ENCODE measurements around the gene HEXB.
"Not testable (repeated sequence)": the region's sequence is repeated elsewhere in the genome, so short reads cannot be mapped to it uniquely, and the experiment has no call there.

The HEXB gene

DNA sequence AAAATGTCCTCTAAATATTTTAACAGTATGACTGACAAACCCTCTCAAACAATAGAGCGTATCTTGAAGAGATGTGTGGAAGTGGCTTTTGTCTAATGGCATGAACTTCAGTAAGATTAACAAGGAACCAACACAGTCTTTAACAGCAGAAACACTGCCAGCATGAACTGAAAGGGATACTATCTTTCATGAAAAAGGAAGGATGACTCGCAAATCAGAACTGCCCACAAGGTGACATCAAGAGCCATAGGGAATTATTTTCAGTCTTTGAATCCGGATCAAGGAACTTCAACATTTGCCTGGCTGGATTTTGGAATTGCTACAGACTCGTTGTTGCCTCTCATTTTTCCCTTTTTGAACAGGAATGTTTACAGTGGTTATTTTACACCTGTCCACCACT is 5.1 kb upstream of the HEXB start:
- no peaks in the 10 kb centered on the region for H3K9me3 ChIP-seq (ENCODE audit: control insufficient read depth, low read depth, low read length)
- no peak overlapping the region for H3K4me3 ChIP-seq (ENCODE audit: low read length)
- H3K4me1 ChIP-seq (ENCODE audit: control insufficient read depth, low read depth, low read length), result no peaks in the 10 kb centered on the region
- H3K27ac ChIP-seq (ENCODE audit: low read length), result no peak overlapping the region
- no peaks in the 10 kb centered on the region for H3K27me3 ChIP-seq (ENCODE audit: control insufficient read depth, insufficient read depth, low read length)
- no peak overlapping the region for H3K9ac ChIP-seq (ENCODE audit: low read length)
- H3K36me3 ChIP-seq (ENCODE audit: control insufficient read depth, low read depth, low read length), result no peaks in the 10 kb centered on the region

DNA sequence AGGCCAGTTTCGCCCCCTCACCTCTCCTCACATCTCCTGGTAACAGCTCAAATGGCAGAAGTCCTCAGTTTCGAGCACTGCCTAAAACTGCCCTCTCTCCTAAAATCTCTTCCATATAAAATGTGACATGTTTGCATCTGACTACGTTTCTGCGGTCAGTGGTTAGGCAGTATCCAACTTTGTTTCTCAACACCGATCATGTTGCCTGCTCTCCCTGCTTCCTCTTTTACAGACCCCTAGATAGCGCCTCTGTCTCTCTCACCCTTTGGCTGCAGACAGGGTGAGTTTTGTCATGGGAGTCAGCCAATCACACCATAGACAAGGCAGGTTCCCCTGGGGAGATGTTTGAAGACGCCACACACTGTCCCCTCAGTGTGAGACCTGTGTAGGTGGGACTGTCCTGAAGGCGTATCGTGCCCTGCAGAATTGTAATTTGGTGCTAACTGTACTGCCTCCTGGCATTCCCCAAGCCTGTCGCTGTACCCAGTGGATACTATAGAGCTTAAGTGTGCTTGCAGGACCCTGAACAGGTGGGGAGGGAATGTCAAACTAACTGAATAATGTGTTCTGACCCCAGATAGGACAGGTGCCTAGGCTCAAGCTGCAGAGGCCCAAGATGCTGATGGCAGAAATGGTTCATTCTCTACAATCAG is 1.1 kb downstream of the HEXB start:
- no peaks in the 10 kb centered on the region for H3K27me3 ChIP-seq (ENCODE audit: control insufficient read depth, insufficient read depth, low read length)
- peak overlapping the region; percentile 74 for H3K4me3 ChIP-seq (ENCODE audit: low read length)
- no peaks in the 10 kb centered on the region for H3K9me3 ChIP-seq (ENCODE audit: control insufficient read depth, low read depth, low read length)
- H3K4me1 ChIP-seq (ENCODE audit: control insufficient read depth, low read depth, low read length), result no peaks in the 10 kb centered on the region
- H3K27ac ChIP-seq (ENCODE audit: low read length), result no peak overlapping the region
- H3K9ac ChIP-seq (ENCODE audit: low read length), result peak overlapping the region; percentile 65
- peaks cover 18% of the 10 kb centered on the region for H3K36me3 ChIP-seq (ENCODE audit: control insufficient read depth, low read depth, low read length)

DNA sequence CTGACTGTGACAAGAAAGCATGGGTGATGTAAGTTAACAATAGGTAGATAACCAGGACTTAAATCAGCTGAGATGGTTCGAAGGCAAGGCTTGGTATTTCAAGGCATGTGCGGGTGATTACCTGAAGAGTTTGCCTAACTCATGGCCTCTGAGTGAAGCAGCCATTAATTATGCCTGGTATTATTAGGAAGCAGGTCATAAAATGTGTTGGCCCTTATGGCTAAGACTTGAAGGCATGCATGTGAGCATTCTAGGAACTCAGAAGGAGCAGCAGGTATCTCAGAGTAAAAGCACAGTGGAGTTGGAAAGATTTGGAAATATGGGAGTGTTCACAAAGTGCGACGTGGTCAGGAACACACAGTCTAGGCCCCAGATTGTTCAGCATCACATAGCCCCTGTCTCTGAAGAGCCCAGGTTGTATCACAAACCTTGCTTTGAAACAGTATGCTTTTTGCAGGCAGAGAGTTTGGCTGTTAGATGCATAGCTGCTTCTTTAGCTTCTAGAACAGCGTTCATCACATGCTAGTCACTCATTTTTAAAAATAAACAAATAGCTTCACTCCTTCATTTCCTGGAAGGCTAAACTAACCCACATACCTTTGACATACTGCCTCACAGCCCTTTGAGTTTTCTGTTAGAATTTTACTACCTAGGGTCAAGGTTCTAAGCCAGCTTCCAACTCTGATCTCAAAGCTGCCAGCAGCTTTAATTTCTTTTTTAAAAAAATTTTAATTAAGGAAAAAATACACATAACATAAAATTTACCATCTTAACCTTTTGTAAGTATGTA is 2.1 kb downstream of the HEXB start:
- Histone ChIP-seq H3K36me3 (ENCODE audit: control insufficient read depth, low read depth, low read length) (peaks cover 18% of the 10 kb centered on the region), H3K9me3 (ENCODE audit: control insufficient read depth, low read depth, low read length) (no peaks in the 10 kb centered on the region), H3K4me3 (ENCODE audit: low read length) (no peak overlapping the region), H3K9ac (ENCODE audit: low read length) (no peak overlapping the region), H3K4me1 (ENCODE audit: control insufficient read depth, low read depth, low read length) (no peaks in the 10 kb centered on the region), H3K27ac (ENCODE audit: low read length) (no peak overlapping the region), H3K27me3 (ENCODE audit: control insufficient read depth, insufficient read depth, low read length) (no peaks in the 10 kb centered on the region)

DNA sequence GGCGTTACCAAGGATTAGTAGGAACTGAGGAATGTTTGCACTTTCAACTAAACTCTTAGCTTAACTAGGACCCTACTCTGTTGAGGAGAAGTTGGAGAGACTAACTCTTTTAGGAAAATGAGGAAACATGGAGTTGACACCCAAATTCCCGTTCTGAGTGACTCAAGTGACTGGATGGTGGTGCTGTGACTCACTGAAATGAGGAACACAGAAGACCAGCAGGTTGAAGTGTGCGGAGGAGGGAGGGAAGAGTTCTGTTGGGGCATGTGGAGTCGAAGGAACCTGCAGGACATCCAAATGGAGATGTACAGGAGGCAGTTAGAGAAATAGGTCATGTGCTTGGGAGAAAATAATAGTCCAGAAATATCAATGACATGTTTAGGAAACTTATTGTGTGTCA is 8.2 kb downstream of the HEXB start:
- peaks cover 32% of the 10 kb centered on the region for H3K36me3 ChIP-seq (ENCODE audit: control insufficient read depth, low read depth, low read length)
- H3K4me3 ChIP-seq (ENCODE audit: low read length), result no peak overlapping the region
- H3K4me1 ChIP-seq (ENCODE audit: control insufficient read depth, low read depth, low read length), result no peaks in the 10 kb centered on the region
- H3K27me3 ChIP-seq (ENCODE audit: control insufficient read depth, insufficient read depth, low read length), result no peaks in the 10 kb centered on the region
- no peaks in the 10 kb centered on the region for H3K9me3 ChIP-seq (ENCODE audit: control insufficient read depth, low read depth, low read length)
- no peak overlapping the region for H3K27ac ChIP-seq (ENCODE audit: low read length)
- H3K9ac ChIP-seq (ENCODE audit: low read length), result no peak overlapping the region

DNA sequence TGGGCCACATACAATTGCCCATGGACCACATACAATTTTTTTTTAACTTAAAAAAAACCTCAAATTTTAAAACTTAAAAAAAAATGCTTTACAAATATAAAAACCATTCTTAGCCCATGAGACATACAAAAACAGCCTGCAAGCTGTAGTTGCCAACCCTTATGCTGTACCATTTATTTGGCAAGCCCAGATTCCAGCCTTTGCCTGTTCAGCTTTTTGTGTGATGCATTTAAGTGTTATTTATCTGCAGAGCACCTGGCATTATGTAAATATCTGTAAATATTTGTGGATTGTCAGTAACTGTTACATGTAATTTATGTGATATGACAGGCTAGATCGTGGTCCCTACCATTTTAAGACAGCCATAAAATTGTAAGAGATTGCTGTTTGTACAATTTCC is 32.6 kb downstream of the HEXB start:
- Histone ChIP-seq H3K27me3 (ENCODE audit: control insufficient read depth, insufficient read depth, low read length) (no peaks in the 10 kb centered on the region), H3K4me1 (ENCODE audit: control insufficient read depth, low read depth, low read length) (no peaks in the 10 kb centered on the region), H3K27ac (ENCODE audit: low read length) (no peak overlapping the region), H3K9ac (ENCODE audit: low read length) (no peak overlapping the region), H3K4me3 (ENCODE audit: low read length) (no peak overlapping the region), H3K36me3 (ENCODE audit: control insufficient read depth, low read depth, low read length) (peaks cover 24% of the 10 kb centered on the region), H3K9me3 (ENCODE audit: control insufficient read depth, low read depth, low read length) (no peaks in the 10 kb centered on the region)

DNA sequence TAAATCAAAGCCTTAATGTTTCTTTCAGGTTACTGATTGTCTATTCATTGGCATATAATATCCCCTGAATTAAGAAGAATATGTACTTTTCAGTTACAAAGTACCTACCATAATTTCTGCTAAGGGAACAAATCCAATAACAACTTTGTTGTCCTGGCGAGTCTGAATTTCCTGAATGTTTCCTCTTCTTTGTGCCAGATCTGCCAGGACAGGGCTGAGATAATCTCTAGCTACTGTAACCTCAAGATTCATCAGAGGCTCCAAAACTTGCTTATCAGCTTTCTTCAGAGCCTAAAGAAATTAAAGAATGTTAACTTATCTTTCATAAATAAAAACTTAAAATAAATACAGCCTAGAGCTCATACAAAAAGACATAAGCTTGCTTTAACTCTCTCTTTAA is 37.2 kb downstream of the HEXB start:
- no peak overlapping the region for H3K4me3 ChIP-seq (ENCODE audit: low read length)
- H3K9ac ChIP-seq (ENCODE audit: low read length), result no peak overlapping the region
- no peaks in the 10 kb centered on the region for H3K4me1 ChIP-seq (ENCODE audit: control insufficient read depth, low read depth, low read length)
- no peak overlapping the region for H3K27ac ChIP-seq (ENCODE audit: low read length)
- H3K27me3 ChIP-seq (ENCODE audit: control insufficient read depth, insufficient read depth, low read length), result no peaks in the 10 kb centered on the region
- H3K9me3 ChIP-seq (ENCODE audit: control insufficient read depth, low read depth, low read length), result no peaks in the 10 kb centered on the region
- peaks cover 53% of the 10 kb centered on the region for H3K36me3 ChIP-seq (ENCODE audit: control insufficient read depth, low read depth, low read length)

DNA sequence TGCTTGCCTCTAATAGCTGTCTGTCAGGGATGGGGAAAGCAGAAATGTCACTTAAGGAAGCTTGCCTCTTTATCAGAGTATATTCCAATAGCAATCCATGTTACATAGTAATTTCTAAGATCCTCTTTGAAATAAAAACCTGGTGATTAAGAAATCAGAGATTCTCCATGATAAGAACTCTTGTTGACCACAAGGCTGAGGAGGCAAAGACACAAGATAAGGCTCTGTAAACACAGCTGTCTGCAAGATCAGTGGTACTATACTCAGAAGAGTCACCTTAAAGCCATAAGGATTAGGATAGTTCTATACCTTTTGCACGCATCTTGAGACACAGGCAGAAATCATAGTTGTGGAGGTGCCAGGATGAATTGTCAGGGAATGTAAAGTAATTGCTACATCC is 40.3 kb downstream of the HEXB start:
- no peaks in the 10 kb centered on the region for H3K4me1 ChIP-seq (ENCODE audit: control insufficient read depth, low read depth, low read length)
- no peaks in the 10 kb centered on the region for H3K9me3 ChIP-seq (ENCODE audit: control insufficient read depth, low read depth, low read length)
- H3K4me3 ChIP-seq (ENCODE audit: low read length), result no peak overlapping the region
- H3K9ac ChIP-seq (ENCODE audit: low read length), result no peak overlapping the region
- peaks cover 52% of the 10 kb centered on the region for H3K36me3 ChIP-seq (ENCODE audit: control insufficient read depth, low read depth, low read length)
- H3K27me3 ChIP-seq (ENCODE audit: control insufficient read depth, insufficient read depth, low read length), result no peaks in the 10 kb centered on the region
- H3K27ac ChIP-seq (ENCODE audit: low read length), result no peak overlapping the region

DNA sequence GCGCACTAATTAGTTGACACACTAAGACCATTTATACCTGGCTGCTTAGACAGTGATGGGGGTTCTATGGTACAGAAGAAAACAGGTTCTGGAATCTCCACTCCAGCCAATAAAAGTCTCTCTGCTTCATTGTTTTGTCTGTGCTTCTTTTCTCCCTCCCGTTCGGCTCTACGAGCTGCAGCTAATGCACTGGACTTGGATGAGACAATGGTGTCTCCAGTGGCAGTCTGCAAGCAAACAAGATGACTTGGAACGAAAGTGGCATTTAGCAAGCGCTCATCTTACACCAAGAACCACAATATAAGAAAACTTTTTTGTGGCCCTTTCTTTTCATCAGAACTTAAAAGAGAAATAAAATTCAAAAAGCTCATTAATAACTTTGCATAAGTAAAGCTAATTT is 51.7 kb downstream of the HEXB start:
- H3K27ac ChIP-seq (ENCODE audit: low read length), result no peak overlapping the region
- H3K9me3 ChIP-seq (ENCODE audit: control insufficient read depth, low read depth, low read length), result no peaks in the 10 kb centered on the region
- H3K36me3 ChIP-seq (ENCODE audit: control insufficient read depth, low read depth, low read length), result peaks cover 53% of the 10 kb centered on the region
- H3K9ac ChIP-seq (ENCODE audit: low read length), result no peak overlapping the region
- no peaks in the 10 kb centered on the region for H3K4me1 ChIP-seq (ENCODE audit: control insufficient read depth, low read depth, low read length)
- H3K4me3 ChIP-seq (ENCODE audit: low read length), result no peak overlapping the region
- H3K27me3 ChIP-seq (ENCODE audit: control insufficient read depth, insufficient read depth, low read length), result no peaks in the 10 kb centered on the region

DNA sequence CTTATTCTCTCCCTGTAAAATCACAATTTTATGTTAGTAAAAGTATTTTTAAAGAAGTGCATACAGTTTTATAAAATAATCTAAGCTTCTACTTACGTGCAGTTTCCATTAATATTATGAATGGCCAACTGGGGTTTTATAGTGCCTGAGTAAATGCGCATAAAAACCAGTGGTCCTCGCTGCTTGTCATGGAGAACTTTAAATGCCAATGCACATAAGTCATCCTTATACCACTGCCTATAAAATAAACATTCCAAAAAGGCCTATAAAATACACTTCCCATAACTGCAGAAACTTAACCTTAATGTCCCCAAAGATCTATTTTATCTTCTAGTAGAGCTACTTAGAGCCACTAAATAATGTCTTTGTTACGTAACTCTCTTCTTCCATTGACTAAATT is 53.4 kb downstream of the HEXB start:
- no peak overlapping the region for H3K4me3 ChIP-seq (ENCODE audit: low read length)
- H3K36me3 ChIP-seq (ENCODE audit: control insufficient read depth, low read depth, low read length), result peaks cover 51% of the 10 kb centered on the region
- H3K4me1 ChIP-seq (ENCODE audit: control insufficient read depth, low read depth, low read length), result no peaks in the 10 kb centered on the region

DNA sequence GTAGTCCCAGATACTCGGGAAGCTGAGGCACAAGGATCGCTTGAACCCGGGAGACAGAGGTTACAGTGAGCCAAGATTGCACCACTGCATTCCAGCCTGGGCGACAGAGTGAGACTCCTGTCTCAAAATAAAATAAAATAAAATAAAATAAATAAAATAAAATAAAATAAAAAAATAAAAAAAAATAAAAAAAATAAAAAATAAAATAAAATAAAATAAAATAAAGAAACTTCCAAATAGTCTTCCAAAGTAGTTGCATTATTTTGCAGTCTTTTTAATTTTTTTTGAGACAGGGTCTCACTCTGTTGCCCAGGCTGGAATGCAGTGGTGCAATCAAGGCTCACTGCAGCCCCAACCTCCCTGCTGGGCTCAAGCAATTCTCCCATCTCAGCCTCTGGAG is 63.7 kb downstream of the HEXB start:
- H3K4me1 ChIP-seq (ENCODE audit: control insufficient read depth, low read depth, low read length); H3K9ac ChIP-seq (ENCODE audit: low read length): not testable (repeated sequence)
- peaks cover 42% of the 10 kb centered on the region for H3K36me3 ChIP-seq (ENCODE audit: control insufficient read depth, low read depth, low read length)

More for the DNA sequence above, 53.4 kb downstream of the HEXB start:
- Histone ChIP-seq H3K27me3 (ENCODE audit: control insufficient read depth, insufficient read depth, low read length) (no peaks in the 10 kb centered on the region), H3K9me3 (ENCODE audit: control insufficient read depth, low read depth, low read length) (no peaks in the 10 kb centered on the region), H3K27ac (ENCODE audit: low read length) (no peak overlapping the region), H3K9ac (ENCODE audit: low read length) (no peak overlapping the region)

DNA sequence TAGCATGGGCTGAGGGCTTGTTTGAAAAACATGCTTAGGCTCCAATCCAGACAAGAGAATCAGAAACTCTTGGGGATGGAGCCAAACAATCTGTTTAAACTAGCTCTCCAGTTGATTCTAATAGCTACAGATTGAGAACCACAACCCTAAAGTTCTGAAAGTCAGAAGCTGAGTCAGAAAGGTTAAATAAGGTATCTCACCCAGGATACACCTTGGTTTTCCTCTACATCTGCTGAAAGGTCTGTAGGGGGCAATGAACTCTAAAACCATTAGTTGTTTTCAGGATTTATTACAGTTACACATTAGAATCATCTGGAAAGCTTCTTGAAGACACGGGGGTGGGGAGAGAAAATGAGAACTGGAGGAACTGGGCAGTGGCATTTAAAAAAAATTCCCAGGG is 76.2 kb downstream of the HEXB start:
- Histone ChIP-seq H3K4me1 (ENCODE audit: control insufficient read depth, low read depth, low read length) (peaks cover 3% of the 10 kb centered on the region), H3K4me3 (ENCODE audit: low read length) (no peak overlapping the region), H3K36me3 (ENCODE audit: control insufficient read depth, low read depth, low read length) (peaks cover 45% of the 10 kb centered on the region), H3K27ac (ENCODE audit: low read length) (no peak overlapping the region), H3K27me3 (ENCODE audit: control insufficient read depth, insufficient read depth, low read length) (no peaks in the 10 kb centered on the region), H3K9ac (ENCODE audit: low read length) (no peak overlapping the region), H3K9me3 (ENCODE audit: control insufficient read depth, low read depth, low read length) (no peaks in the 10 kb centered on the region)

More for the DNA sequence above, 63.7 kb downstream of the HEXB start:
- not testable (repeated sequence) for H3K27ac ChIP-seq (ENCODE audit: low read length); H3K4me3 ChIP-seq (ENCODE audit: low read length); H3K27me3 ChIP-seq (ENCODE audit: control insufficient read depth, insufficient read depth, low read length); H3K9me3 ChIP-seq (ENCODE audit: control insufficient read depth, low read depth, low read length)

DNA sequence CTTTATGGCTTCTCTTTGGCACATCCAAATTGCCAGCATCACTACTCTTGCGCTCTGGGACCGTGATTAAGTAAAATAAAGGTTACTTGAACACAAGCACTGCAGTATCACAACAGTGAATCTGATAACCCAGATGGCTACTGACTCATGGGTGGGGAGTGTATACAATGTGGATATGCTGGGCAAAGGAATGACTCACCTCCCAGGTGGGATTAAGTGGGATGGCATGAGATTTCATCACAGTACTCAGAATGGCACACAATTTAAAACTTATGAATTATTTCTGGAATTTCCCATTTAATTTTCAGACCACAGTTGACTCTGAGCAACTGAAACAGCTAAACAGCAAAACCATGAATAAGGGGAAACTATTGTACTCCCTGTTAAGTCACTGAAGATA is 77.6 kb downstream of the HEXB start:
- Histone ChIP-seq H3K27ac (ENCODE audit: low read length) (no peak overlapping the region), H3K4me1 (ENCODE audit: control insufficient read depth, low read depth, low read length) (peaks cover 4% of the 10 kb centered on the region), H3K4me3 (ENCODE audit: low read length) (no peak overlapping the region), H3K9me3 (ENCODE audit: control insufficient read depth, low read depth, low read length) (no peaks in the 10 kb centered on the region), H3K27me3 (ENCODE audit: control insufficient read depth, insufficient read depth, low read length) (no peaks in the 10 kb centered on the region), H3K36me3 (ENCODE audit: control insufficient read depth, low read depth, low read length) (peaks cover 42% of the 10 kb centered on the region), H3K9ac (ENCODE audit: low read length) (no peak overlapping the region)
